D341Med (cell line): ENCODE results near the gene RASGRP1.

Experiments
- DNase-seq: peaks from one replicate; pipeline ENCODE4 v3.0.0; 2012; ENCODE audit warnings: low spot score

Gene RASGRP1

DNA sequence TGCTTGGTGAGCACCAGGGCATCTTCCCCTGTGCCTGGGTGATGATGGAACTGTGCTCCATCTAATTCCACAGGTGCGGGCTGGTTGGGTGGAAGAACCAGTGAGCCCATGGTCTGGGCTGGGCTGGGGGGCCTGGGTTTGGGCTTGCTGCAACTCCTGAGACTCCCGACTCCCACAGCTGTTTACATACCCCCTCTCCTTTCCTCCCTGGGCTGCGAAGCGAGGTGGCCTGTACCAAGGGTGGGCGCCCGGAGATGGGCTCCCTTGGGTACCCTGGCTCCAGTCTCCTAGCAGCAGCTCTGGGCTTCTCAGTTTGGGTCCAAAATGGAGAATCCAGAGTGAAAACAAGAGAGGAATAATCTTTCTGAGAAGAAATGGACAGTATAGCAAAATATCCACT is 105.1 kb downstream of the RASGRP1 start:
- no peak for DNase-seq

DNA sequence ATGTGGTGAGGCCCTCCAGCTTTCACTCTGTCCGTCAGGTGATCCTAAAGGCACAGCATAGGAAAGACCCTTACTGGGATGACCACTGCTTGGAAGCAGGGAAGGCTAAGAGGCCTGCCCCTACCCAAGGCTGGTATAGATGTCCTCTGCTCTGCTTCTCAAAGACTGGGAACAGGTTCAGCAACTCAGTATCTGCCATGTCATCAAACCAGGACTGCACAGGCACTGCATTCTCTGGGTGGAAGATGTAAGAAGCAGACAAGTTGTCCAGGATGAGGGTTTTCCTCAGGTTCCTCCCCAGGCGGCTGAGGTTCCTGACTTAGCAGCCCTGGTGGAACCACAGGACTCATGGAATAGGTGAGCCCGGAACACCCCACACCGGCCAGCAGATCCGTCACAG is 106.0 kb downstream of the RASGRP1 start:
- no peak for DNase-seq

GRCh38 chr15:38455092-38455491 is 109.5 kb downstream of the RASGRP1 start:
- DNase-seq: no peak

DNA sequence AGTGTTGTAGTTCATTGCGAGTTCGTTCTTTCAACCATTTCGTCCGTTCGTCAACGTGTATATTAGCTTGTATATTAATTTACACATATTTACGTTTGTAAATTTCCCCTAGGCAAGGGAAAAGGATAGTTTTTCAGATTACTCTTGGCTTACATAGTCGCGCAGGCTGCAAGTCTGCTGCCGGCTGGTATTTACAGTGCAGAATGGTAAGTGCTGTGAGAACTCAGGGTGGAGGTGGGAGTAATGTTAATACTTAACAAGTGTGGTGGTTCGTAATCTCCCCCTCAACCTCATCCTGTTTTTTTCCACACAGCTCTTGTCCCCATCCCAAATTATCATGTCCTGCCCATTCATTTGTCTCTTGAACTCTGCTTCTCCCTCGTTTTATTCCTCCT is 109.9 kb downstream of the RASGRP1 start:
- DNase-seq: no peak

- DNase-seq: peak; percentile 86
These were observed 110.5 kb downstream of the RASGRP1 start, which contains the start of gene FAM98B for GRCh38 chr15:38453971-38454695. Gene FAM98B, plus strand, starts transcription at chr15:38454127. Its CDS starts 35 bp downstream, at chr15:38454162.

DNA sequence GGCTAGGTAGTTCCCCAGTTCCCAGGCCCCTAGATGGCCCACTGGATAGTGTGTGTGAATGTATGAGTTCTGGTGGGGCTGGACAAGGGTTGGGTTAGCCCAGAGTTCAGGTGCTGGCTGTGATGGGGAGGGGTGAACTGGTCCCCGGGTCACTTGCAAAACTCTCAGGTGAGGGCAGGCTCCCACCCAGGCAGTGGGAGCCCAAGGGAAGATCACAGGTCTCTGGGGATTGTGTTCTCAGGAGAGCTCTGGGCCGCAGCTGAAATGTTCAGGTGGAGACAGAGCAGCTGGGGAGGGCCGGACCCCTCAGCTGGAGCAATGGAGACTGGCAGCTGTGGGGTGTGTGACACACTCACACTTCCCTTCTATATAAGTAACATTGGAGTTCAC is 123.5 kb downstream of the RASGRP1 start:
- no peak for DNase-seq

DNA sequence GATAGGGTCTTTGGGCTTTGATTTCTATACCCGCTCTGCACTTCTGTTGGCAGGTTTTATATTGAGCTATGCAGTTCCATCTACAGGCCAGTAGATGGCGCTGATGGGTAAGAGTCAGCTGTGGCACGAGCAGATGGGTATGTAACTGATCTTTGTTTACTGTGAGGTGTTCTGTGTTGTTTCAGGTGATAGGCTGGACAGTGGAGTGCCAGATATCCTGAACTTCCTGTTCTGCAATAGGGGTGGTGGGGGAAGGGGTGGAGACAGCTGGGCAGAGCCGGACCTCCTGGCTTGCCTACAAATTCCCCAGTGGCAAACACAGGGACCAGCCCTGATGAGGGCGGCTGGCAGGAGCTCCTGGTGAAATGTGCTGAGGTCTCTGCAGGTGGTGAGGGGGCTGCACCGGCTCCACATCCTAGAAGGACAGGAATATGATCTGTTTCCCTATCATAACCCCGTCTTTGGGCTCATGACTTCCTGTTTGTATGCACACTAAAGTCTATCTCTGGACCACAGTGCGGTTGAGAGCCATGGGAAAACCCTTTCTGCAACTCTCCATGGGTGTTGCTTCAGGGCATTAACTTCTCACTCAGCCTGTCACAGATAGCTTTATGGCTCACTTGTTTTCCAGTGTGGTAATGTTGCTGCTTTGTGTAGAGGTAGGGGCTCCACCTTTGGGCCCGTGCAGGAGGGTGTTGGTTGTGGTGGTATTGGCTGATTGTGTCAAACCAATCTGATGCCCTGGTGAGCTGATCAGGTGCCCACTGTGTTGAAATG is 124.1 kb downstream of the RASGRP1 start:
- peak; percentile 68 for DNase-seq
